Calu3 (cell line): Measurements from ENCODE around the gene MRPL37. TPM values are rescaled to one million over a fixed set of nuclear protein-coding genes. Genes with fewer than 3 reads are reported as not detected.

Experiments
- BruUV-seq: library from RNA; stranded (reverse); fragments of 400-500 nt; replicated peaks from 2 replicates; lab custom pipeline; 2021; lab: Mats Ljungman, UMichigan
- CTCF ChIA-PET: fragments of 300-600 bp; sonication (Branson Sonifier 250); formaldehyde crosslinking; loops from one replicate; lab custom pipeline; 2022; ENCODE audit warnings: antibody characterized with exemption; lab: Charles Lee
- DNase-seq: peaks from one replicate; pipeline ENCODE4 v3.0.0; 2022
- H3K27ac Mint-ChIP-seq: one replicate; pipeline ENCODE4 v1.8.0; 2022; ENCODE audit warnings: mixed read lengths; ENCODE audit not compliant: unreplicated experiment
- H3K27me3 Mint-ChIP-seq: one replicate; pipeline ENCODE4 v1.8.0; 2022; ENCODE audit warnings: mixed read lengths; ENCODE audit not compliant: unreplicated experiment
- H3K36me3 Mint-ChIP-seq: one replicate; pipeline ENCODE4 v1.8.0; 2022; ENCODE audit warnings: mild to moderate bottlenecking, moderate library complexity, mixed read lengths; ENCODE audit not compliant: insufficient read depth, unreplicated experiment
- H3K4me1 Mint-ChIP-seq: one replicate; pipeline ENCODE4 v1.8.0; 2022; ENCODE audit warnings: mild to moderate bottlenecking, low read depth, mixed read lengths; ENCODE audit not compliant: unreplicated experiment
- H3K4me3 Mint-ChIP-seq: one replicate; pipeline ENCODE4 v1.8.0; 2022; ENCODE audit warnings: mild to moderate bottlenecking, low read depth, moderate library complexity, mixed read lengths; ENCODE audit not compliant: unreplicated experiment
- H3K9me3 Mint-ChIP-seq: one replicate; pipeline ENCODE4 v1.8.0; 2022; ENCODE audit warnings: low read depth, mixed read lengths; ENCODE audit not compliant: unreplicated experiment
- CTCF ChIP-seq: fragments of 200-600 bp; IDR thresholded peaks from one replicate; pipeline ENCODE4 v1.8.0; 2022; ENCODE audit warnings: antibody characterized with exemption; ENCODE audit not compliant: unreplicated experiment
- intact Hi-C: fragments of 100-400 bp; cut with micrococcal nuclease; formaldehyde crosslinking; loops from one replicate; pipeline ENCODE4 v1.10.0; 2022; ENCODE audit not compliant: unreplicated experiment
- total RNA-seq: library from RNA; stranded (reverse); gene quantifications from 2 replicates; pipeline ENCODE4 v1.2.3, GENCODE V29; 2022

The MRPL37 gene
- total RNA-seq, 1 experiment from 2014 or later, result 105 TPM

- DNase-seq, result no peak
- intact Hi-C loops, result no loop called here
- Mint-ChIP-seq H3K4me1 (no peaks in the 10 kb centered on the region), H3K4me3 (no peak overlapping the region), H3K27me3 (no peaks in the 10 kb centered on the region), H3K36me3 (peaks cover 43% of the 10 kb centered on the region), H3K9me3 (no peaks in the 10 kb centered on the region), H3K27ac (no peak overlapping the region)
- no peak for TF ChIP-seq CTCF
- CTCF ChIA-PET, result no interaction called here
- no TSS peak for BruUV-seq
Measured at GRCh38 chr1:54212872-54213271, 12.9 kb downstream of the MRPL37 start.

GRCh38 chr1:54215523-54215922 lies 15.6 kb downstream of the MRPL37 start:
- H3K27ac Mint-ChIP-seq, result no peak overlapping the region
- H3K27me3 Mint-ChIP-seq, result no peaks in the 10 kb centered on the region
- TF ChIP-seq CTCF, result no peak
- H3K4me1 Mint-ChIP-seq, result no peaks in the 10 kb centered on the region
- CTCF ChIA-PET, result no interaction called here
- no peaks in the 10 kb centered on the region for H3K9me3 Mint-ChIP-seq
- no TSS peak for BruUV-seq
- no peak overlapping the region for H3K4me3 Mint-ChIP-seq
- intact Hi-C loops, result no loop called here
- no peak for DNase-seq
- peaks cover 42% of the 10 kb centered on the region for H3K36me3 Mint-ChIP-seq

- Mint-ChIP-seq H3K9me3 (no peaks in the 10 kb centered on the region), H3K4me1 (no peaks in the 10 kb centered on the region), H3K4me3 (no peak overlapping the region), H3K36me3 (peaks cover 33% of the 10 kb centered on the region), H3K27me3 (no peaks in the 10 kb centered on the region), H3K27ac (peak overlapping the region; percentile 45)
- no peak for TF ChIP-seq CTCF
- DNase-seq, result no peak
- CTCF ChIA-PET, result no interaction called here
- no TSS peak for BruUV-seq
- intact Hi-C loops, result no loop called here
Measured at GRCh38 chr1:54218883-54219687, 19.1 kb downstream of the MRPL37 start.

- intact Hi-C loops, result no loop called here
Measured at GRCh38 chr1:54219688-54220003, 19.7 kb downstream of the MRPL37 start.

More at GRCh38 chr1:54219688-54220003, 19.7 kb downstream of the MRPL37 start:
- no peak overlapping the region for H3K27ac Mint-ChIP-seq
- H3K4me1 Mint-ChIP-seq, result no peaks in the 10 kb centered on the region
- no peak for DNase-seq
- CTCF ChIA-PET, result no interaction called here
- no peak for TF ChIP-seq CTCF
- no TSS peak for BruUV-seq
- H3K27me3 Mint-ChIP-seq, result no peaks in the 10 kb centered on the region
- H3K36me3 Mint-ChIP-seq, result peaks cover 33% of the 10 kb centered on the region
- H3K4me3 Mint-ChIP-seq, result no peak overlapping the region
- H3K9me3 Mint-ChIP-seq, result no peaks in the 10 kb centered on the region
